T47D (cell line): ENCODE measurements around the gene ROBO4.

Source experiments
- DNase-seq, 2 experiments: peaks; one replicate each; pipeline versions ENCODE4 v3.0.0 to v3.0.0-alpha.2; 2011 to 2012; ENCODE audit warnings: low read depth in 1 of 2, low spot score in 1 of 2
- JUND ChIP-seq: IDR thresholded peaks from 2 replicates; pipeline ENCODE4 v1.6.1; 2012; ENCODE audit warnings: low read depth
- in situ Hi-C: cut with HindIII; loops from 2 replicates; pipeline ENCODE4 v1.10.0; 2016; ENCODE audit warnings: low sequenced_read_pairs, low pct_unique_long_range_greater_than_20kb

ROBO4 gene

GRCh38 chr11:124879493-124880289, 18.0 kb downstream of the ROBO4 start:
- in situ Hi-C loops, result no loop called here
- DNase-seq, result no peak

GRCh38 chr11:124878759-124879492, 18.7 kb downstream of the ROBO4 start:
- in situ Hi-C loops, result no loop called here
- no peak for TF ChIP-seq JUND
- DNase-seq, result no peak

More at GRCh38 chr11:124879493-124880289, 18.0 kb downstream of the ROBO4 start:
- no peak for TF ChIP-seq JUND

GRCh38 chr11:124877910-124878758, 19.5 kb downstream of the ROBO4 start:
- DNase-seq, result no peak
- TF ChIP-seq JUND, result no peak
- in situ Hi-C loops, result no loop called here

GRCh38 chr11:124877631-124877909, 20.1 kb downstream of the ROBO4 start:
- in situ Hi-C loops, result no loop called here
- no peak for DNase-seq
- no peak for TF ChIP-seq JUND

- in situ Hi-C loops, result no loop called here
- TF ChIP-seq JUND, result no peak
- no peak for DNase-seq
Measured at GRCh38 chr11:124876818-124877630, 20.6 kb downstream of the ROBO4 start.

- DNase-seq, result peak; percentile 94 to 99
- no peak for TF ChIP-seq JUND
- in situ Hi-C loops, result no loop called here
Measured at GRCh38 chr11:124875943-124876817, 21.5 kb downstream of the ROBO4 start.

- in situ Hi-C loops, result no loop called here
- no peak for TF ChIP-seq JUND
- no peak for DNase-seq
Measured at GRCh38 chr11:124875401-124875800, 22.3 kb downstream of the ROBO4 start.

GRCh38 chr11:124874571-124875255, 23.0 kb downstream of the ROBO4 start:
- no peak for TF ChIP-seq JUND
- no peak for DNase-seq
- in situ Hi-C loops, result no loop called here

- in situ Hi-C loops, result no loop called here
- DNase-seq, result no peak
- no peak for TF ChIP-seq JUND
Measured at GRCh38 chr11:124873951-124874350, 23.7 kb downstream of the ROBO4 start.

GRCh38 chr11:124872741-124873140, 24.9 kb downstream of the ROBO4 start:
- in situ Hi-C loops, result no loop called here

GRCh38 chr11:124872280-124872679, 25.4 kb downstream of the ROBO4 start:
- no peak for DNase-seq
- in situ Hi-C loops, result no loop called here
- TF ChIP-seq JUND, result no peak

More at GRCh38 chr11:124872741-124873140, 24.9 kb downstream of the ROBO4 start:
- no peak for DNase-seq
- no peak for TF ChIP-seq JUND
